IMR-90 (cell line): ENCODE data around the gene THRB. TPM values are rescaled to one million over a fixed set of nuclear protein-coding genes. Genes with fewer than 3 reads are reported as not detected.

Experiments
- ATAC-seq: fragments of 200-7000 bp; cut with Tn5 transposase; 2 replicates; pipeline ENCODE4 v1.9.1; 2020; ENCODE audit warnings: low read depth, mild to moderate bottlenecking, moderate library complexity
- BruUV-seq: library from RNA; stranded (reverse); fragments of 400-500 nt; replicated peaks from 2 replicates; lab custom pipeline; 2021; lab: Mats Ljungman, UMichigan
- CTCF ChIA-PET: fragments of 300-600 bp; formaldehyde crosslinking; extraction: SDS; loops from one replicate; lab custom pipeline; 2021; ENCODE audit warnings: antibody characterized with exemption; lab: Yijun Ruan, JAX
- POLR2A ChIA-PET: fragments of 300-600 bp; sonication (Branson Sonifier 250); formaldehyde crosslinking; loops from one replicate; lab custom pipeline; 2022; ENCODE audit warnings: antibody characterized with exemption; ENCODE audit not compliant: unreplicated experiment; lab: Charles Lee
- DNase-seq: peaks from one replicate; pipeline ENCODE4 v3.0.0; 2013
- H2AFZ ChIP-seq: replicated peaks from 2 replicates; pipeline ENCODE3; 2013; ENCODE audit warnings: low read length, mild to moderate bottlenecking; ENCODE audit not compliant: poor library complexity
- H2AK5ac ChIP-seq: 2 replicates; pipeline ENCODE4 v1.6.1; 2013; ENCODE audit warnings: low read depth, low read length, inconsistent platforms
- H2AK9ac ChIP-seq: replicated peaks from 2 replicates; pipeline ENCODE3; 2013; ENCODE audit warnings: mild to moderate bottlenecking, low read depth, low read length, moderate library complexity; ENCODE audit not compliant: poor library complexity
- H2BK120ac ChIP-seq: 2 replicates; pipeline ENCODE4 v1.6.1; 2013; ENCODE audit warnings: low read depth, low read length, inconsistent platforms
- H2BK15ac ChIP-seq: 3 replicates; pipeline ENCODE4 v1.6.1; 2013; ENCODE audit warnings: low read depth, low read length, inconsistent platforms
- H2BK20ac ChIP-seq: 2 replicates; pipeline ENCODE4 v1.6.1; 2013; ENCODE audit warnings: low read depth, mild to moderate bottlenecking, inconsistent platforms, low read length, moderate library complexity
- H2BK5ac ChIP-seq: 2 replicates; pipeline ENCODE4 v1.6.1; 2013; ENCODE audit warnings: mild to moderate bottlenecking, low read depth, low read length, inconsistent platforms; ENCODE audit not compliant: poor library complexity, severe bottlenecking
- H3K14ac ChIP-seq: replicated peaks from 2 replicates; pipeline ENCODE4 v1.6.1; 2013; ENCODE audit warnings: low read depth, low read length, inconsistent platforms
- H3K18ac ChIP-seq: 2 replicates; pipeline ENCODE4 v1.6.1; 2013; ENCODE audit warnings: low read depth, low read length, control low read depth
- H3K23ac ChIP-seq: 2 replicates; pipeline ENCODE4 v1.6.1; 2013; ENCODE audit warnings: low read depth, low read length, inconsistent platforms
- H3K27ac ChIP-seq: 2 replicates; pipeline ENCODE4 v1.5.1; 2013; ENCODE audit warnings: mild to moderate bottlenecking, control low read depth, low read length; ENCODE audit not compliant: insufficient read depth
- H3K27me3 ChIP-seq: 2 replicates; pipeline ENCODE4 v1.6.1; 2013; ENCODE audit warnings: low read length; ENCODE audit not compliant: control insufficient read depth, insufficient read depth
- H3K36me3 ChIP-seq: 2 replicates; pipeline ENCODE4 v1.6.1; 2013; ENCODE audit warnings: low read length, mixed read lengths; ENCODE audit not compliant: control insufficient read depth, insufficient read depth
- H3K4ac ChIP-seq: 2 replicates; pipeline ENCODE4 v1.6.1; 2013; ENCODE audit warnings: low read depth, low read length, inconsistent platforms
- H3K4me1 ChIP-seq: 2 replicates; pipeline ENCODE4 v1.6.1; 2013; ENCODE audit warnings: low read length, mixed read lengths; ENCODE audit not compliant: control insufficient read depth, insufficient read depth
- H3K4me2 ChIP-seq: 2 replicates; pipeline ENCODE4 v1.6.1; 2013; ENCODE audit warnings: low read depth, mild to moderate bottlenecking, control low read depth, low read length, moderate library complexity
- H3K4me3 ChIP-seq: 2 replicates; pipeline ENCODE4 v1.5.1; 2013; ENCODE audit warnings: low read depth, mild to moderate bottlenecking, control low read depth, low read length, moderate library complexity; ENCODE audit not compliant: insufficient read depth
- H3K56ac ChIP-seq: 2 replicates; pipeline ENCODE4 v1.6.1; 2013; ENCODE audit warnings: low read length, inconsistent platforms; ENCODE audit not compliant: insufficient read depth; ENCODE audit errors: extremely low read depth
- H3K79me1 ChIP-seq, 2 experiments: 2 replicates each; pipeline ENCODE4 v1.6.1; 2013; ENCODE audit warnings: low read length in 2 of 2, inconsistent platforms in 1 of 2, low read depth in 1 of 2
- H3K9ac ChIP-seq: 2 replicates; pipeline ENCODE4 v1.6.1; 2013; ENCODE audit warnings: low read depth, low read length, control low read depth
- H3K9me1 ChIP-seq: 2 replicates; pipeline ENCODE4 v1.6.1; 2013; ENCODE audit warnings: low read length, inconsistent platforms; ENCODE audit not compliant: insufficient read depth
- H3K9me3 ChIP-seq: 2 replicates; pipeline ENCODE4 v1.6.1; 2013; ENCODE audit warnings: low read length; ENCODE audit not compliant: control insufficient read depth, insufficient read depth
- H4K20me1 ChIP-seq: 2 replicates; pipeline ENCODE4 v1.6.1; 2013; ENCODE audit warnings: low read length, inconsistent platforms; ENCODE audit not compliant: insufficient read depth
- H4K5ac ChIP-seq: 2 replicates; pipeline ENCODE4 v1.6.1; 2013; ENCODE audit warnings: mild to moderate bottlenecking, low read depth, low read length, control low read depth
- H4K8ac ChIP-seq, 2 experiments: 2 replicates each; pipeline ENCODE4 v1.6.1; 2013; ENCODE audit warnings: low read depth in 2 of 2, low read length in 2 of 2, control low read depth in 1 of 2, inconsistent platforms in 1 of 2
- H4K91ac ChIP-seq: 2 replicates; pipeline ENCODE4 v1.6.1; 2013; ENCODE audit warnings: low read depth, low read length, inconsistent platforms; ENCODE audit not compliant: insufficient read depth
- BHLHE40 ChIP-seq: fragments of 150-350 bp; IDR thresholded peaks from 2 replicates; pipeline ENCODE4 v1.6.1; 2016; ENCODE audit warnings: mild to moderate bottlenecking, low read depth, low read length
- CEBPB ChIP-seq: IDR thresholded peaks from 2 replicates; pipeline ENCODE4 v1.6.1; 2012; ENCODE audit warnings: low read depth, low read length, improper control_type of control experiment
- MAFK ChIP-seq: IDR thresholded peaks from 2 replicates; pipeline ENCODE4 v1.6.1; 2012; ENCODE audit warnings: low read depth, low read length, improper control_type of control experiment
- MXI1 ChIP-seq: IDR thresholded peaks from 2 replicates; pipeline ENCODE4 v1.6.1; 2012; ENCODE audit warnings: low read depth, mild to moderate bottlenecking, low read length, moderate library complexity, borderline replicate concordance
- POLR2A ChIP-seq: IDR thresholded peaks from 2 replicates; pipeline ENCODE4 v1.6.1; 2012; ENCODE audit warnings: mild to moderate bottlenecking, low read depth, low read length
- RAD21 ChIP-seq: IDR thresholded peaks from 2 replicates; pipeline ENCODE4 v1.6.1; 2012; ENCODE audit warnings: low read length, improper control_type of control experiment
- RFX5 ChIP-seq: IDR thresholded peaks from 2 replicates; pipeline ENCODE4 v1.8.0; 2012; ENCODE audit warnings: low read depth, mild to moderate bottlenecking, low read length, moderate library complexity
- SMC3 ChIP-seq: fragments of 150-350 bp; IDR thresholded peaks from 2 replicates; pipeline ENCODE4 v1.6.1; 2016; ENCODE audit warnings: low read depth, mild to moderate bottlenecking, antibody characterized with exemption, low read length, moderate library complexity
- WGBS, 2 experiments: methylation state at CpG; one replicate each; pipeline versions ENCODE4 v1.1.5 to v1.1.7; 2013; ENCODE audit warnings: missing lambda C conversion rate in 2 of 2; ENCODE audit not compliant: insufficient read length in 1 of 2; ENCODE audit errors: extremely low coverage in 2 of 2; 5-methylcytosine and 5-hydroxymethylcytosine counted together
- dilution Hi-C: fragments of 300-500 bp; cut with HindIII; formaldehyde crosslinking; loops from one replicate; pipeline ENCODE4 v1.14.3; 2018; ENCODE audit warnings: low sequenced_read_pairs; ENCODE audit not compliant: unreplicated experiment
- in situ Hi-C: fragments of 300-500 bp; cut with MboI; formaldehyde crosslinking; loops from 3 replicates; pipeline ENCODE4 v1.14.3; 2019; ENCODE audit warnings: low sequenced_read_pairs, inconsistent platforms, mixed read lengths
- intact Hi-C: fragments of 100-400 bp; cut with micrococcal nuclease; formaldehyde crosslinking; loops from 2 replicates; pipeline ENCODE4 v1.10.0; 2022
- polyA plus RNA-seq, 3 experiments: library from polyadenylated mRNA; depleted of rRNA; stranded (reverse); fragments of >200 nt; gene quantifications; 2 replicates each; pipeline ENCODE4 v1.2.3, GENCODE V29; 2012; ENCODE audit warnings: low replicate concordance in 1 of 3
- total RNA-seq: library from RNA; depleted of rRNA; stranded (reverse); fragments of >200 nt; gene quantifications from 2 replicates; pipeline ENCODE4 v1.2.3, GENCODE V29; 2012
- TF ChIP-seq, protein P1 (sequence below): conservative IDR thresholded peaks from 2 replicates; pipeline ENCODE4 v1.5.1; 2012; ENCODE audit warnings: mild to moderate bottlenecking, low read depth, low read length, improper control_type of control experiment

THRB gene
- total and polyA plus RNA-seq, 2 of the 4 experiments (the other 2 are of a cell fraction) = under 0.01 TPM; not detected in 1

DNA sequence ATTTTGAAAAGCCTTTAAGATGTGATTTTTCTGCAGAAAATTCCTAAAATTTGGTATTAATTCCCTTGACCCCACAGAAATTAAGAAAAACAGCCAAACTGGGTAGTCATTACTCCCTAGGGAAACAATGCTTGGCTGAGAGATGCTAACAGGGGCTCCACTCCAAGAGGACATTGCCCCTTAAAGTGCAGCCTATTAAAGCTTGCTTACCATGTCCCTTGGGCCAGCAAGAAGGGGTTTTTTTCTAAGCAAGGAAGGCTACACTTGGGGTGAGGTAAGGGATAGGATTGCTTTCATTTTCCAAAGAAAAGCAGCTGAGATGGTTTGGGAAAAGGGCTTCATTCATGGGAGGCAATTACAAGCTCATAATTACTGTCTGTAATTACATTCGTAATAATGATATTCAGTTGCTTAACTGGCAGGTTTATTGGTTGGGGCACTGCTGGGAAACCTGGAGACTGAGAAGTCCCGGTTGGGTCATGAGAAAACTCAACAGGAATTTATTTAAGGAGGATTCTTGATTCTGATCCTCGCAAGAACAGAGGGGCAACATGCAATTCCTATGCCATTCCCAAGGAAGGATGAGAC is 302.1 kb downstream of the THRB start:
- Histone ChIP-seq H2AK5ac (no peak overlapping the region), H4K91ac (no peak overlapping the region), H3K14ac (no peak overlapping the region), H2AK9ac (no peak overlapping the region), H2AFZ (no peak overlapping the region), H3K9me1 (no peaks in the 10 kb centered on the region; the same call in 1 of the 2 replicates), H2BK20ac (no peak overlapping the region), H4K5ac (no peak overlapping the region), H3K27ac (no peak overlapping the region), H4K8ac (no peak overlapping the region), H3K23ac (no peak overlapping the region), H3K9ac (no peak overlapping the region), H3K4me1 (no peaks in the 10 kb centered on the region), H2BK120ac (no peak overlapping the region), H3K4me3 (no peak overlapping the region), H4K20me1 (no peaks in the 10 kb centered on the region), H3K56ac (no peak overlapping the region), H3K9me3 (no peaks in the 10 kb centered on the region), H3K36me3 (no peaks in the 10 kb centered on the region), H2BK5ac (no peak overlapping the region), H2BK15ac (no peak overlapping the region), H3K4ac (no peak overlapping the region), H3K18ac (no peak overlapping the region), H3K79me1 (no peaks in the 10 kb centered on the region), H3K4me2 (no peak overlapping the region), H3K27me3 (peaks cover 5% of the 10 kb centered on the region)
- TF ChIP-seq MXI1 = no peak
- TF ChIP-seq, protein P1, sequence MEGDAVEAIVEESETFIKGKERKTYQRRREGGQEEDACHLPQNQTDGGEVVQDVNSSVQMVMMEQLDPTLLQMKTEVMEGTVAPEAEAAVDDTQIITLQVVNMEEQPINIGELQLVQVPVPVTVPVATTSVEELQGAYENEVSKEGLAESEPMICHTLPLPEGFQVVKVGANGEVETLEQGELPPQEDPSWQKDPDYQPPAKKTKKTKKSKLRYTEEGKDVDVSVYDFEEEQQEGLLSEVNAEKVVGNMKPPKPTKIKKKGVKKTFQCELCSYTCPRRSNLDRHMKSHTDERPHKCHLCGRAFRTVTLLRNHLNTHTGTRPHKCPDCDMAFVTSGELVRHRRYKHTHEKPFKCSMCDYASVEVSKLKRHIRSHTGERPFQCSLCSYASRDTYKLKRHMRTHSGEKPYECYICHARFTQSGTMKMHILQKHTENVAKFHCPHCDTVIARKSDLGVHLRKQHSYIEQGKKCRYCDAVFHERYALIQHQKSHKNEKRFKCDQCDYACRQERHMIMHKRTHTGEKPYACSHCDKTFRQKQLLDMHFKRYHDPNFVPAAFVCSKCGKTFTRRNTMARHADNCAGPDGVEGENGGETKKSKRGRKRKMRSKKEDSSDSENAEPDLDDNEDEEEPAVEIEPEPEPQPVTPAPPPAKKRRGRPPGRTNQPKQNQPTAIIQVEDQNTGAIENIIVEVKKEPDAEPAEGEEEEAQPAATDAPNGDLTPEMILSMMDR = no peak
- no peak for TF ChIP-seq POLR2A
- no peak for TF ChIP-seq BHLHE40
- TF ChIP-seq RAD21 = no peak
- no peak for TF ChIP-seq CEBPB
- TF ChIP-seq SMC3 = no peak
- no peak for TF ChIP-seq RFX5
- no peak for TF ChIP-seq MAFK
- no TSS peak for BruUV-seq
- intact Hi-C loops (no loop called here), in situ Hi-C loops (no loop called here), dilution Hi-C loops (no loop called here)
- CTCF ChIA-PET = no interaction called here
- WGBS, 2 experiments = no CpG with 5 or more reads among the region's 3 CpGs
- DNase-seq (no peak), ATAC-seq (no peak)
- POLR2A ChIA-PET = no interaction called here
